B cell (primary cell): Measurements from ENCODE around the gene TAS1R2. TPM values are rescaled to one million over a fixed set of nuclear protein-coding genes. Genes with fewer than 3 reads are reported as not detected.

Experiments used
- ATAC-seq: fragments of 200-7000 bp; cut with Tn5 transposase; one replicate; pipeline ENCODE4 v1.10.0; 2021; ENCODE audit warnings: low read depth, mild to moderate bottlenecking, moderate number of reproducible peaks, moderate library complexity
- CTCF ChIA-PET: fragments of 350-600 bp; sonication (Branson Sonifier 250); formaldehyde crosslinking; loops from one replicate; lab custom pipeline; 2021; ENCODE audit warnings: antibody characterized with exemption, inconsistent platforms; lab: Charles Lee
- POLR2A ChIA-PET: fragments of 350-600 bp; sonication (Branson Sonifier 250); formaldehyde crosslinking; loops from one replicate; lab custom pipeline; 2021; ENCODE audit warnings: antibody characterized with exemption; lab: Charles Lee
- DNase-seq: peaks from one replicate; pipeline ENCODE4 v3.0.0; 2013
- H2AFZ ChIP-seq: 2 replicates; pipeline ENCODE4 v1.6.1; 2012; ENCODE audit warnings: mild to moderate bottlenecking, low read depth, low read length; ENCODE audit not compliant: insufficient read depth, poor library complexity, severe bottlenecking
- H3K27ac ChIP-seq, 2 donors: 1 replicate in 1 of 2; 2 replicates in 1 of 2; pipeline ENCODE4 v1.5.1; 2012 to 2013; ENCODE audit warnings: low read length in 2 of 2, mild to moderate bottlenecking in 2 of 2, moderate library complexity in 1 of 2
- H3K27me3 ChIP-seq, 4 experiments: fragments of 200-600 bp in 1 of 4; sonication (generic) in 1 of 4; replicated peaks in 1 of 4; 1 replicate in 2 of 4; 2 replicates in 2 of 4; pipeline versions ENCODE4 v1.6.1 to v1.7.0; 2013 to 2016; ENCODE audit warnings: low read length in 3 of 4, mild to moderate bottlenecking in 2 of 4, mixed read lengths in 1 of 4, moderate library complexity in 1 of 4; ENCODE audit not compliant: insufficient read depth in 4 of 4, control insufficient read depth in 3 of 4; ENCODE audit errors: control extremely low read depth in 1 of 4
- H3K36me3 ChIP-seq, 2 experiments: replicated peaks in 1 of 2; 1 replicate in 1 of 2; 2 replicates in 1 of 2; pipeline versions ENCODE4 v1.6.1 to v1.7.1; 2013; ENCODE audit warnings: low read length in 1 of 2; ENCODE audit not compliant: insufficient read depth in 2 of 2, control insufficient read depth in 1 of 2; ENCODE audit errors: control extremely low read depth in 1 of 2, extremely low read depth in 1 of 2
- H3K4me1 ChIP-seq, 2 donors: fragments of 200-600 bp in 1 of 2; sonication (generic) in 1 of 2; 1 replicate in 1 of 2; 2 replicates in 1 of 2; pipeline versions ENCODE4 v1.5.1 to v1.6.1; 2013 to 2017; ENCODE audit warnings: low read length in 2 of 2; ENCODE audit not compliant: control insufficient read depth in 2 of 2, insufficient read depth in 2 of 2
- H3K4me2 ChIP-seq: replicated peaks from 2 replicates; pipeline ENCODE3; 2012; ENCODE audit warnings: mild to moderate bottlenecking, low read depth, low read length; ENCODE audit not compliant: poor library complexity, severe bottlenecking
- H3K4me3 ChIP-seq, 5 experiments: fragments of 200-600 bp in 1 of 5; sonication (generic) in 1 of 5; 1 replicate in 3 of 5; 2 replicates in 2 of 5; pipeline versions ENCODE4 v1.5.1 to v1.7.0; 2011 to 2016; ENCODE audit warnings: low read length in 4 of 5, mild to moderate bottlenecking in 4 of 5, low read depth in 2 of 5, control low read depth in 1 of 5, moderate library complexity in 1 of 5; ENCODE audit not compliant: insufficient read depth in 1 of 5; ENCODE audit errors: control extremely low read depth in 1 of 5, extremely low read depth in 1 of 5
- H3K79me2 ChIP-seq: fragments of 200-600 bp; sonication (generic); one replicate; pipeline ENCODE4 v1.6.0; 2016; ENCODE audit warnings: low read length; ENCODE audit not compliant: control insufficient read depth, insufficient read depth
- H3K9ac ChIP-seq: fragments of 200-600 bp; sonication (generic); 2 replicates; pipeline ENCODE4 v1.6.1; 2017; ENCODE audit warnings: mild to moderate bottlenecking, low read length, moderate library complexity
- H3K9me3 ChIP-seq, 3 donors: one replicate each; pipeline versions ENCODE4 v1.6.1 to v1.7.1; 2013; ENCODE audit warnings: low read length in 2 of 3; ENCODE audit not compliant: control insufficient read depth in 2 of 3, insufficient read depth in 1 of 3; ENCODE audit errors: control extremely low read depth in 1 of 3
- H4K20me1 ChIP-seq: 2 replicates; pipeline ENCODE4 v1.6.0; 2012; ENCODE audit warnings: mild to moderate bottlenecking, low read length; ENCODE audit not compliant: insufficient read depth, control insufficient read depth, poor library complexity, severe bottlenecking
- H3K27ac Mint-ChIP-seq: one replicate; pipeline ENCODE4 v1.8.0; 2021; ENCODE audit warnings: mixed read lengths
- H3K27me3 Mint-ChIP-seq: one replicate; pipeline ENCODE4 v1.8.0; 2021; ENCODE audit warnings: mixed read lengths
- H3K4me1 Mint-ChIP-seq: one replicate; pipeline ENCODE4 v1.8.0; 2021; ENCODE audit warnings: mixed read lengths
- H3K4me3 Mint-ChIP-seq: one replicate; pipeline ENCODE4 v1.8.0; 2021; ENCODE audit warnings: mixed read lengths
- H3K9me3 Mint-ChIP-seq: one replicate; pipeline ENCODE4 v1.8.0; 2022; ENCODE audit warnings: mixed read lengths; ENCODE audit not compliant: insufficient read depth
- EZH2 ChIP-seq: IDR thresholded peaks from 2 replicates; pipeline ENCODE4 v1.6.1; 2012; ENCODE audit warnings: borderline replicate concordance, low read depth, mild to moderate bottlenecking, moderate library complexity, low read length; ENCODE audit not compliant: insufficient read depth, poor library complexity, severe bottlenecking
- WGBS: methylation state at CpG from one replicate; pipeline ENCODE4 v1.1.5; 2013; ENCODE audit warnings: missing lambda C conversion rate; ENCODE audit not compliant: insufficient coverage; 5-methylcytosine and 5-hydroxymethylcytosine counted together
- intact Hi-C: fragments of 100-400 bp; cut with micrococcal nuclease; formaldehyde crosslinking; loops from one replicate; pipeline ENCODE4 v1.10.0; 2022
- polyA plus RNA-seq: library from polyadenylated mRNA; depleted of rRNA; stranded (reverse); fragments of >200 nt; gene quantifications from 2 replicates; pipeline ENCODE4 v1.2.3, GENCODE V29; 2012
- total RNA-seq, 2 donors: library from RNA; stranded (reverse); fragments of 120-200 nt in 1 of 2; gene quantifications; 1 replicate in 1 of 2; 2 replicates in 1 of 2; pipeline versions ENCODE4 v1.2.3 to v1.2.4, GENCODE V29; 2013 to 2022
- TF ChIP-seq, protein P1 (sequence below): fragments of 200-600 bp; IDR thresholded peaks from one replicate; pipeline ENCODE4 v1.8.0; 2022; ENCODE audit warnings: antibody characterized with exemption, mild to moderate bottlenecking

TAS1R2 gene
- total and polyA plus RNA-seq, 2 donors (not counting 1 experiment from before 2014, with no cell fraction given), result not detected

DNA sequence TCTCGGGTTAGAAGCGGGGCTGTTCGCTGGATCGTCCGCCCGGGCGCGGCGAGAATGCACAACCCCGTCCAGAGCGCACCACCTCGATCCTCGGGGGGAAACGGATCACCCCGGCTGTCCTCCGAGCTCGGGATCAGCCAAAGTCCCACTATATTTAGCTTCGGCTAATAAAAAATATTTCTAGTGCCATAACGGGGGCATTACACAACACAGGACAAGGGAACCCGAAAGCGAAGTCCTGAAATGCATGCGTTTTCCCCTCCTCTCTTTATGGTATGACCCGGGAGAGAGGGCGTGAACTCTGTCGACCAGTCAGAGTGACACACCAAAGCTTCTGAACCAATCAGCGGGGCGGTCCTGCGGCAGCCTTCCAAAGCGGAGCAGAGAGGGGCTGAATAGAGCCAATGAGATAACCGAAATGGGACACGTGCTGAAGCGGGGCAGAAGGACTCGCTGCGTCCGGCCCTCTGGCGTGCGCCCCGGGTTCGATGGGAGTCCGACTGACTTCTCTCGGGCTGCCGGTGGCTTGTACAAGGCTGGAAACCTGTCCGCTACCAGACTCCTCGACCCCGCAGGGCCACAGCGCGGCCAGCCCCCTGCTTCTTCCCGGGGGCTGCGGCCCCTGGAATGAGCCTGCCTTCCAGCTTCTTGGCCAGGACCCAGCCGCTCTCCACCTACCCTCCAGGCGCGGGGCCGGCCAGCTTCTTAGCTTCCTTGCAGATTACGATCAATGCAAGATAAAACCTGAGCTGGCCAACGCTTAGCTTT is 43.2 kb upstream of the TAS1R2 start, which contains the start of gene ALDH4A1:
Gene ALDH4A1 (minus strand): TSS at position 33 of the 768 bp plus-strand sequence. CDS start 32 bp downstream, at position 1.
- H3K27me3 ChIP-seq, result no peaks in the 10 kb centered on the region
- peak within 1 kb of the TSS; percentile 99 for H3K4me2 ChIP-seq
- peaks cover 6% of the 10 kb centered on the region for H4K20me1 ChIP-seq
- Mint-ChIP-seq H3K27ac (peak within 1 kb of the TSS; percentile 98), H3K27me3 (no peaks in the 10 kb centered on the region), H3K4me3 (peak within 1 kb of the TSS; percentile 88), H3K9me3 (no peaks in the 10 kb centered on the region), H3K4me1 (peaks cover 24% of the 10 kb centered on the region)
- H3K36me3 ChIP-seq, result no peaks in the 10 kb centered on the region
- DNase-seq, result peak; percentile 96
- ATAC-seq, result peak; percentile 96
- H3K9me3 ChIP-seq, result no peaks in the 10 kb centered on the region
- CTCF ChIA-PET, result interaction anchor here (0.7 to 8.8 kb wide), 9 partner anchors 10 to 71 kb away, joined by 3 to 194 read pairs (median 9); partner anchors contain the start of gene IFFO2
- H3K9ac ChIP-seq, result peak within 1 kb of the TSS; percentile 81
- peak within 1 kb of the TSS; percentile 60 to 85 (median 80) for H3K4me3 ChIP-seq
- H3K4me1 ChIP-seq, result peaks cover 18 to 30% of the 10 kb centered on the region in 2 donors
- TF ChIP-seq, protein P1, sequence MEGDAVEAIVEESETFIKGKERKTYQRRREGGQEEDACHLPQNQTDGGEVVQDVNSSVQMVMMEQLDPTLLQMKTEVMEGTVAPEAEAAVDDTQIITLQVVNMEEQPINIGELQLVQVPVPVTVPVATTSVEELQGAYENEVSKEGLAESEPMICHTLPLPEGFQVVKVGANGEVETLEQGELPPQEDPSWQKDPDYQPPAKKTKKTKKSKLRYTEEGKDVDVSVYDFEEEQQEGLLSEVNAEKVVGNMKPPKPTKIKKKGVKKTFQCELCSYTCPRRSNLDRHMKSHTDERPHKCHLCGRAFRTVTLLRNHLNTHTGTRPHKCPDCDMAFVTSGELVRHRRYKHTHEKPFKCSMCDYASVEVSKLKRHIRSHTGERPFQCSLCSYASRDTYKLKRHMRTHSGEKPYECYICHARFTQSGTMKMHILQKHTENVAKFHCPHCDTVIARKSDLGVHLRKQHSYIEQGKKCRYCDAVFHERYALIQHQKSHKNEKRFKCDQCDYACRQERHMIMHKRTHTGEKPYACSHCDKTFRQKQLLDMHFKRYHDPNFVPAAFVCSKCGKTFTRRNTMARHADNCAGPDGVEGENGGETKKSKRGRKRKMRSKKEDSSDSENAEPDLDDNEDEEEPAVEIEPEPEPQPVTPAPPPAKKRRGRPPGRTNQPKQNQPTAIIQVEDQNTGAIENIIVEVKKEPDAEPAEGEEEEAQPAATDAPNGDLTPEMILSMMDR, result no peak
- TF ChIP-seq EZH2, result no peak
- WGBS, result under 1% methylated on average over 55 of the region's 55 CpGs
- H2AFZ ChIP-seq, result peak within 1 kb of the TSS; percentile 84
- intact Hi-C loops, result loop anchor here (1.0 to 2.0 kb wide), 2 partner anchors 24 to 54 kb away; partner anchors contain the start of gene IFFO2
- H3K79me2 ChIP-seq, result peaks cover 16% of the 10 kb centered on the region
- POLR2A ChIA-PET, result interaction anchor here (0.6 to 1.8 kb wide), 4 partner anchors 24 to 1696 kb away, joined by 7 to 10 read pairs (median 9); partner anchors contain the start of gene IFFO2
- peak within 1 kb of the TSS; percentile 85 to 89 for H3K27ac ChIP-seq
